Measurements from ENCODE around the gene C19orf47. TPM values are rescaled to one million over a fixed set of nuclear protein-coding genes. Genes with fewer than 3 reads are reported as not detected.

Gene C19orf47

GRCh38 chr19:40272261-40272660, 75.9 kb downstream of the C19orf47 start:
- H3K23ac ChIP-seq (ENCODE audit: low read length) = no peak overlapping the region

GRCh38 chr19:40271706-40272105, 76.5 kb downstream of the C19orf47 start:
- H4K8ac ChIP-seq (ENCODE audit: low read depth, low read length) = no peak overlapping the region
- H3K56ac ChIP-seq (ENCODE audit: low read length) = no peak overlapping the region
- no peak overlapping the region for H3K9ac ChIP-seq (ENCODE audit: low read length)
- H2BK15ac ChIP-seq (replicated peaks; ENCODE audit: low read depth) = no peak overlapping the region
- no peaks in the 10 kb centered on the region for H3K27me3 ChIP-seq (ENCODE audit: insufficient read depth, low read length, poor library complexity)
- H3K23ac ChIP-seq (ENCODE audit: low read length) = no peak overlapping the region
- DNase-seq = no peak
- WGBS (ENCODE audit: extremely low coverage, insufficient coverage, low lambda C conversion rate) = no CpG with 5 or more reads among the region's 4 CpGs
- H4K5ac ChIP-seq (ENCODE audit: low read length) = no peak overlapping the region
- no peak overlapping the region for H3K4me3 ChIP-seq (ENCODE audit: low read length)
- H2AK5ac ChIP-seq (ENCODE audit: low read length) = no peak overlapping the region
- H3K79me2 ChIP-seq (ENCODE audit: control insufficient read depth, insufficient read depth, low read length) = peaks cover 36% of the 10 kb centered on the region
- H3K79me1 ChIP-seq (ENCODE audit: low read length) = peaks cover 43% of the 10 kb centered on the region
- H3K4ac ChIP-seq (ENCODE audit: low read depth, low read length) = no peak overlapping the region
- no peak overlapping the region for H3K27ac ChIP-seq (ENCODE audit: low read depth, low read length)
- no peak overlapping the region for H3K4me2 ChIP-seq (ENCODE audit: low read length)
- no peak overlapping the region for H2BK5ac ChIP-seq (ENCODE audit: low read length)
- no peak overlapping the region for H3K18ac ChIP-seq (ENCODE audit: low read length)
- no peaks in the 10 kb centered on the region for H3K36me3 ChIP-seq (ENCODE audit: control insufficient read depth, insufficient read depth, low read length)
- no peak overlapping the region for H2BK120ac ChIP-seq (ENCODE audit: low read depth, low read length)
- H3K4me1 ChIP-seq (ENCODE audit: control insufficient read depth, low read depth, low read length) = no peaks in the 10 kb centered on the region

More at GRCh38 chr19:40272261-40272660, 75.9 kb downstream of the C19orf47 start:
- Histone ChIP-seq H3K79me1 (ENCODE audit: low read length) (peaks cover 40% of the 10 kb centered on the region), H3K56ac (ENCODE audit: low read length) (no peak overlapping the region), H4K5ac (ENCODE audit: low read length) (no peak overlapping the region), H3K4me2 (ENCODE audit: low read length) (no peak overlapping the region), H3K4me3 (ENCODE audit: low read length) (no peak overlapping the region), H3K18ac (ENCODE audit: low read length) (no peak overlapping the region), H2BK5ac (ENCODE audit: low read length) (no peak overlapping the region), H3K27me3 (ENCODE audit: insufficient read depth, low read length, poor library complexity) (no peaks in the 10 kb centered on the region), H3K9ac (ENCODE audit: low read length) (no peak overlapping the region), H2BK120ac (ENCODE audit: low read depth, low read length) (no peak overlapping the region), H4K8ac (ENCODE audit: low read depth, low read length) (no peak overlapping the region), H3K4me1 (ENCODE audit: control insufficient read depth, low read depth, low read length) (no peaks in the 10 kb centered on the region), H2AK5ac (ENCODE audit: low read length) (no peak overlapping the region), H2BK15ac (replicated peaks; ENCODE audit: low read depth) (no peak overlapping the region), H3K36me3 (ENCODE audit: control insufficient read depth, insufficient read depth, low read length) (no peaks in the 10 kb centered on the region), H3K27ac (ENCODE audit: low read depth, low read length) (no peak overlapping the region), H3K4ac (ENCODE audit: low read depth, low read length) (no peak overlapping the region), H3K79me2 (ENCODE audit: control insufficient read depth, insufficient read depth, low read length) (peaks cover 36% of the 10 kb centered on the region)
- no CpG with 5 or more reads among the region's 14 CpGs for WGBS (ENCODE audit: extremely low coverage, insufficient coverage, low lambda C conversion rate)
- DNase-seq = no peak

GRCh38 chr19:40270362-40271089, 77.7 kb downstream of the C19orf47 start:
- no peak overlapping the region for H3K4me3 ChIP-seq (ENCODE audit: low read length)
- H2BK15ac ChIP-seq (replicated peaks; ENCODE audit: low read depth) = no peak overlapping the region
- H3K4me1 ChIP-seq (ENCODE audit: control insufficient read depth, low read depth, low read length) = no peaks in the 10 kb centered on the region
- no peak overlapping the region for H3K4me2 ChIP-seq (ENCODE audit: low read length)
- H3K56ac ChIP-seq (ENCODE audit: low read length) = no peak overlapping the region
- no peak overlapping the region for H3K4ac ChIP-seq (ENCODE audit: low read depth, low read length)
- H4K5ac ChIP-seq (ENCODE audit: low read length) = no peak overlapping the region
- WGBS (ENCODE audit: extremely low coverage, insufficient coverage, low lambda C conversion rate) = no CpG with 5 or more reads among the region's 12 CpGs
- no peak overlapping the region for H3K9ac ChIP-seq (ENCODE audit: low read length)
- no peak overlapping the region for H3K23ac ChIP-seq (ENCODE audit: low read length)
- H3K36me3 ChIP-seq (ENCODE audit: control insufficient read depth, insufficient read depth, low read length) = no peaks in the 10 kb centered on the region
- H4K8ac ChIP-seq (ENCODE audit: low read depth, low read length) = no peak overlapping the region
- H2AK5ac ChIP-seq (ENCODE audit: low read length) = no peak overlapping the region
- H3K18ac ChIP-seq (ENCODE audit: low read length) = no peak overlapping the region
- no peak overlapping the region for H3K27ac ChIP-seq (ENCODE audit: low read depth, low read length)
- no peaks in the 10 kb centered on the region for H3K27me3 ChIP-seq (ENCODE audit: insufficient read depth, low read length, poor library complexity)
- H3K79me2 ChIP-seq (ENCODE audit: control insufficient read depth, insufficient read depth, low read length) = peaks cover 34% of the 10 kb centered on the region
- H2BK120ac ChIP-seq (ENCODE audit: low read depth, low read length) = no peak overlapping the region
- H2BK5ac ChIP-seq (ENCODE audit: low read length) = no peak overlapping the region
- H3K79me1 ChIP-seq (ENCODE audit: low read length) = peaks cover 45% of the 10 kb centered on the region
- peak; percentile 41 for DNase-seq

Small RNAs within 50 kb of the gene (small RNA-seq; reads per million reads assigned to genes)
- 227 reads per million, percentile 97 among the genes with 10 or more reads in this experiment for gene MIR641 (ENCODE audit: insufficient read depth)
- not detected for gene MIR6796 (ENCODE audit: insufficient read depth)
- not detected for gene RF00019 (ENCODE audit: insufficient read depth)
- gene RNU6-945P (ENCODE audit: insufficient read depth) = not detected

Measured in mesendoderm (in vitro differentiated cells).